Endothelial cell (in vitro differentiated cells): ENCODE measurements around the gene SPRY1. TPM values are rescaled to one million over a fixed set of nuclear protein-coding genes. Genes with fewer than 3 reads are reported as not detected.

Source experiments
- DNase-seq: peaks from one replicate; pipeline ENCODE4 v3.0.0; 2021; ENCODE audit warnings: low spot score
- H3K27ac Mint-ChIP-seq: one replicate; pipeline ENCODE4 v1.8.0; 2021; ENCODE audit warnings: mixed read lengths, inconsistent platforms; ENCODE audit not compliant: unreplicated experiment
- H3K27me3 Mint-ChIP-seq: one replicate; pipeline ENCODE4 v1.8.0; 2021; ENCODE audit warnings: mild to moderate bottlenecking, moderate library complexity, mixed read lengths, inconsistent platforms; ENCODE audit not compliant: unreplicated experiment
- H3K36me3 Mint-ChIP-seq: one replicate; pipeline ENCODE4 v1.8.0; 2021; ENCODE audit warnings: mild to moderate bottlenecking, low read depth, mixed read lengths, inconsistent platforms; ENCODE audit not compliant: unreplicated experiment
- H3K4me1 Mint-ChIP-seq: one replicate; pipeline ENCODE4 v1.8.0; 2021; ENCODE audit warnings: mild to moderate bottlenecking, mixed read lengths, inconsistent platforms; ENCODE audit not compliant: unreplicated experiment
- H3K4me3 Mint-ChIP-seq: one replicate; pipeline ENCODE4 v1.8.0; 2021; ENCODE audit warnings: mild to moderate bottlenecking, mixed read lengths, inconsistent platforms; ENCODE audit not compliant: unreplicated experiment
- H3K9me3 Mint-ChIP-seq: one replicate; pipeline ENCODE4 v1.8.0; 2021; ENCODE audit warnings: mixed read lengths, inconsistent platforms; ENCODE audit not compliant: unreplicated experiment
- CTCF ChIP-seq: fragments of 200-600 bp; sonication (generic); IDR thresholded peaks from one replicate; pipeline ENCODE4 v1.5.0; 2021; ENCODE audit warnings: antibody characterized with exemption; ENCODE audit not compliant: unreplicated experiment
- total RNA-seq: library from RNA; stranded (reverse); fragmentation: NEBNext Ultra II Directional; extraction: Animal tissue kit (Norgen Biotek cat#: 25700); gene quantifications from one replicate; pipeline ENCODE4 v1.2.1, GENCODE V29; 2021; ENCODE audit not compliant: unreplicated experiment

SPRY1 gene
- total RNA-seq, 1 donor from 2014 or later = 58.3 TPM

GRCh38 chr4:123427951-123428350, 31.4 kb downstream of the SPRY1 start:
- H3K9me3 Mint-ChIP-seq = no peaks in the 10 kb centered on the region
- H3K36me3 Mint-ChIP-seq = peaks cover 5% of the 10 kb centered on the region
- DNase-seq = no peak
- H3K4me3 Mint-ChIP-seq = no peak overlapping the region
- H3K27me3 Mint-ChIP-seq = no peaks in the 10 kb centered on the region
- no peak overlapping the region for H3K27ac Mint-ChIP-seq
- TF ChIP-seq CTCF = no peak
- H3K4me1 Mint-ChIP-seq = no peaks in the 10 kb centered on the region

GRCh38 chr4:123430031-123430430, 33.4 kb downstream of the SPRY1 start:
- Mint-ChIP-seq H3K4me3 (no peak overlapping the region), H3K36me3 (peaks cover 16% of the 10 kb centered on the region)
- no peak for TF ChIP-seq CTCF

GRCh38 chr4:123430501-123430900, 33.9 kb downstream of the SPRY1 start:
- H3K27ac Mint-ChIP-seq = no peak overlapping the region
- H3K4me3 Mint-ChIP-seq = no peak overlapping the region
- H3K9me3 Mint-ChIP-seq = peaks cover 4% of the 10 kb centered on the region
- TF ChIP-seq CTCF = no peak
- H3K4me1 Mint-ChIP-seq = no peaks in the 10 kb centered on the region
- no peaks in the 10 kb centered on the region for H3K27me3 Mint-ChIP-seq
- H3K36me3 Mint-ChIP-seq = peaks cover 16% of the 10 kb centered on the region
- no peak for DNase-seq

More at GRCh38 chr4:123430031-123430430, 33.4 kb downstream of the SPRY1 start:
- Mint-ChIP-seq H3K27me3 (no peaks in the 10 kb centered on the region), H3K27ac (no peak overlapping the region), H3K4me1 (no peaks in the 10 kb centered on the region), H3K9me3 (peaks cover 4% of the 10 kb centered on the region)
- DNase-seq = no peak

GRCh38 chr4:123433573-123433972, 37.0 kb downstream of the SPRY1 start:
- H3K4me1 Mint-ChIP-seq = peaks cover 2% of the 10 kb centered on the region
- no peak overlapping the region for H3K4me3 Mint-ChIP-seq
- TF ChIP-seq CTCF = no peak
- peaks cover 4% of the 10 kb centered on the region for H3K9me3 Mint-ChIP-seq
- H3K36me3 Mint-ChIP-seq = peaks cover 16% of the 10 kb centered on the region
- no peak for DNase-seq
- H3K27me3 Mint-ChIP-seq = no peaks in the 10 kb centered on the region
- H3K27ac Mint-ChIP-seq = no peak overlapping the region

- H3K4me3 Mint-ChIP-seq = no peak overlapping the region
- DNase-seq = no peak
These were observed 37.4 kb downstream of the SPRY1 start for GRCh38 chr4:123433976-123434375.

More at GRCh38 chr4:123433976-123434375, 37.4 kb downstream of the SPRY1 start:
- Mint-ChIP-seq H3K4me1 (peaks cover 2% of the 10 kb centered on the region), H3K27ac (no peak overlapping the region), H3K27me3 (no peaks in the 10 kb centered on the region), H3K9me3 (peaks cover 4% of the 10 kb centered on the region), H3K36me3 (peaks cover 16% of the 10 kb centered on the region)
- no peak for TF ChIP-seq CTCF
